Astrocyte (in vitro differentiated cells and primary cell): ENCODE results near the gene ZBTB7B.

Source experiments
- CTCF ChIP-seq: IDR thresholded peaks from 2 replicates; pipeline ENCODE4 v1.5.1; 2011; ENCODE audit warnings: low read depth, mild to moderate bottlenecking, inconsistent platforms, low read length, moderate library complexity; ENCODE audit not compliant: insufficient read depth
- EZH2 ChIP-seq: IDR thresholded peaks from 2 replicates; pipeline ENCODE4 v1.6.1; 2012; ENCODE audit warnings: mild to moderate bottlenecking, low read length, inconsistent platforms; ENCODE audit not compliant: insufficient read depth

- TF ChIP-seq CTCF (no peak), EZH2 (no peak)
Observed at GRCh38 chr1:154969246-154969645, 33.4 kb upstream of the ZBTB7B start.
